C4-2B (cell line): Measurements from ENCODE around the gene CCL24.

Experiments
- ZFX ChIP-seq: fragments of 450-650 bp; IDR thresholded peaks from 2 replicates; pipeline ENCODE4 v1.6.1; 2017
- TF ChIP-seq, protein P1 (sequence below): fragments of 450-650 bp; conservative IDR thresholded peaks from 2 replicates; pipeline ENCODE4 v1.5.1; 2017; ENCODE audit warnings: mild to moderate bottlenecking

DNA sequence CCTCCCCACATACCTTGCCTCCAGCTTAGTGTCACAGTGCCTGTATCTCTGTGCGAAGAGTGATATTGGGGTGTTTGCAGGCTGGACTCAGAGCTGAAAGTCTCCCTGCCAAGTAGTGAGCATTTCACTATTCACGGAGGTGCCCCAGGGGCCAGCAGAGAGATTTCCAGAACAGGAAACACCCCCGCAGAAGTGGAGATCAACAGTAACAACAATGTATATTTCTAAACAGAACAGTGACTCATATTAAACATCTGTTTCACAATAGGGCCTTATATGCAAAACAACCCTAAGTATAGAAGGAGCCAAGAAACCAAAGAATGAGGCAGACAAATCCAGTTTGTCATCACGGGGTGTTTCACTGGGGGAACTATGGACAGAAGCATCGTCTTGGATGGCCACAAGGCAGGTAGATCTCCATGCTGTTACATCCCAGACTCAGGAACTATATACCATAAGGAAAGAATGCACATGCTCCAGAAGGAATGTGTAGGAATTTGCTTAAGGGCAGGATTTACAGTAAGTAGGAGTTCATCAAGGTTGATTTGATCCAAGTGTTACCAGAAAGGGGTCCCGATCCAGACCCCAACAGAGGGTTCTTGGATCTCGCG is 29.3 kb upstream of the CCL24 start:
- TF ChIP-seq, protein P1, sequence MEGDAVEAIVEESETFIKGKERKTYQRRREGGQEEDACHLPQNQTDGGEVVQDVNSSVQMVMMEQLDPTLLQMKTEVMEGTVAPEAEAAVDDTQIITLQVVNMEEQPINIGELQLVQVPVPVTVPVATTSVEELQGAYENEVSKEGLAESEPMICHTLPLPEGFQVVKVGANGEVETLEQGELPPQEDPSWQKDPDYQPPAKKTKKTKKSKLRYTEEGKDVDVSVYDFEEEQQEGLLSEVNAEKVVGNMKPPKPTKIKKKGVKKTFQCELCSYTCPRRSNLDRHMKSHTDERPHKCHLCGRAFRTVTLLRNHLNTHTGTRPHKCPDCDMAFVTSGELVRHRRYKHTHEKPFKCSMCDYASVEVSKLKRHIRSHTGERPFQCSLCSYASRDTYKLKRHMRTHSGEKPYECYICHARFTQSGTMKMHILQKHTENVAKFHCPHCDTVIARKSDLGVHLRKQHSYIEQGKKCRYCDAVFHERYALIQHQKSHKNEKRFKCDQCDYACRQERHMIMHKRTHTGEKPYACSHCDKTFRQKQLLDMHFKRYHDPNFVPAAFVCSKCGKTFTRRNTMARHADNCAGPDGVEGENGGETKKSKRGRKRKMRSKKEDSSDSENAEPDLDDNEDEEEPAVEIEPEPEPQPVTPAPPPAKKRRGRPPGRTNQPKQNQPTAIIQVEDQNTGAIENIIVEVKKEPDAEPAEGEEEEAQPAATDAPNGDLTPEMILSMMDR = no peak
- TF ChIP-seq ZFX = no peak
